IMR-90 (cell line): ENCODE data around the gene CCND3. TPM values are rescaled to one million over a fixed set of nuclear protein-coding genes. Genes with fewer than 3 reads are reported as not detected.
A peak's percentile ranks its signal among the peaks of the same experiment; 100 is the strongest.

Experiments used
- ATAC-seq: fragments of 200-7000 bp; cut with Tn5 transposase; 2 replicates; pipeline ENCODE4 v1.9.1; 2020; ENCODE audit warnings: low read depth, mild to moderate bottlenecking, moderate library complexity
- BruUV-seq: library from RNA; stranded (reverse); fragments of 400-500 nt; replicated peaks from 2 replicates; lab custom pipeline; 2021; lab: Mats Ljungman, UMichigan
- CTCF ChIA-PET: fragments of 300-600 bp; formaldehyde crosslinking; extraction: SDS; loops from one replicate; lab custom pipeline; 2021; ENCODE audit warnings: antibody characterized with exemption; lab: Yijun Ruan, JAX
- POLR2A ChIA-PET: fragments of 300-600 bp; sonication (Branson Sonifier 250); formaldehyde crosslinking; loops from one replicate; lab custom pipeline; 2022; ENCODE audit warnings: antibody characterized with exemption; ENCODE audit not compliant: unreplicated experiment; lab: Charles Lee
- DNase-seq: peaks from one replicate; pipeline ENCODE4 v3.0.0; 2013
- H2AFZ ChIP-seq: replicated peaks from 2 replicates; pipeline ENCODE3; 2013; ENCODE audit warnings: low read length, mild to moderate bottlenecking; ENCODE audit not compliant: poor library complexity
- H2AK5ac ChIP-seq: 2 replicates; pipeline ENCODE4 v1.6.1; 2013; ENCODE audit warnings: low read depth, low read length, inconsistent platforms
- H2AK9ac ChIP-seq: replicated peaks from 2 replicates; pipeline ENCODE3; 2013; ENCODE audit warnings: mild to moderate bottlenecking, low read depth, low read length, moderate library complexity; ENCODE audit not compliant: poor library complexity
- H2BK120ac ChIP-seq: 2 replicates; pipeline ENCODE4 v1.6.1; 2013; ENCODE audit warnings: low read depth, low read length, inconsistent platforms
- H2BK15ac ChIP-seq: 3 replicates; pipeline ENCODE4 v1.6.1; 2013; ENCODE audit warnings: low read depth, low read length, inconsistent platforms
- H2BK20ac ChIP-seq: 2 replicates; pipeline ENCODE4 v1.6.1; 2013; ENCODE audit warnings: low read depth, mild to moderate bottlenecking, inconsistent platforms, low read length, moderate library complexity
- H2BK5ac ChIP-seq: 2 replicates; pipeline ENCODE4 v1.6.1; 2013; ENCODE audit warnings: mild to moderate bottlenecking, low read depth, low read length, inconsistent platforms; ENCODE audit not compliant: poor library complexity, severe bottlenecking
- H3K14ac ChIP-seq: replicated peaks from 2 replicates; pipeline ENCODE4 v1.6.1; 2013; ENCODE audit warnings: low read depth, low read length, inconsistent platforms
- H3K18ac ChIP-seq: 2 replicates; pipeline ENCODE4 v1.6.1; 2013; ENCODE audit warnings: low read depth, low read length, control low read depth
- H3K23ac ChIP-seq: 2 replicates; pipeline ENCODE4 v1.6.1; 2013; ENCODE audit warnings: low read depth, low read length, inconsistent platforms
- H3K27ac ChIP-seq: 2 replicates; pipeline ENCODE4 v1.5.1; 2013; ENCODE audit warnings: mild to moderate bottlenecking, control low read depth, low read length; ENCODE audit not compliant: insufficient read depth
- H3K27me3 ChIP-seq: 2 replicates; pipeline ENCODE4 v1.6.1; 2013; ENCODE audit warnings: low read length; ENCODE audit not compliant: control insufficient read depth, insufficient read depth
- H3K36me3 ChIP-seq: 2 replicates; pipeline ENCODE4 v1.6.1; 2013; ENCODE audit warnings: low read length, mixed read lengths; ENCODE audit not compliant: control insufficient read depth, insufficient read depth
- H3K4ac ChIP-seq: 2 replicates; pipeline ENCODE4 v1.6.1; 2013; ENCODE audit warnings: low read depth, low read length, inconsistent platforms
- H3K4me1 ChIP-seq: 2 replicates; pipeline ENCODE4 v1.6.1; 2013; ENCODE audit warnings: low read length, mixed read lengths; ENCODE audit not compliant: control insufficient read depth, insufficient read depth
- H3K4me2 ChIP-seq: 2 replicates; pipeline ENCODE4 v1.6.1; 2013; ENCODE audit warnings: low read depth, mild to moderate bottlenecking, control low read depth, low read length, moderate library complexity
- H3K4me3 ChIP-seq: 2 replicates; pipeline ENCODE4 v1.5.1; 2013; ENCODE audit warnings: low read depth, mild to moderate bottlenecking, control low read depth, low read length, moderate library complexity; ENCODE audit not compliant: insufficient read depth
- H3K56ac ChIP-seq: 2 replicates; pipeline ENCODE4 v1.6.1; 2013; ENCODE audit warnings: low read length, inconsistent platforms; ENCODE audit not compliant: insufficient read depth; ENCODE audit errors: extremely low read depth
- H3K79me1 ChIP-seq, 2 experiments: 2 replicates each; pipeline ENCODE4 v1.6.1; 2013; ENCODE audit warnings: low read length in 2 of 2, inconsistent platforms in 1 of 2, low read depth in 1 of 2
- H3K9ac ChIP-seq: 2 replicates; pipeline ENCODE4 v1.6.1; 2013; ENCODE audit warnings: low read depth, low read length, control low read depth
- H3K9me1 ChIP-seq: 2 replicates; pipeline ENCODE4 v1.6.1; 2013; ENCODE audit warnings: low read length, inconsistent platforms; ENCODE audit not compliant: insufficient read depth
- H3K9me3 ChIP-seq: 2 replicates; pipeline ENCODE4 v1.6.1; 2013; ENCODE audit warnings: low read length; ENCODE audit not compliant: control insufficient read depth, insufficient read depth
- H4K20me1 ChIP-seq: 2 replicates; pipeline ENCODE4 v1.6.1; 2013; ENCODE audit warnings: low read length, inconsistent platforms; ENCODE audit not compliant: insufficient read depth
- H4K5ac ChIP-seq: 2 replicates; pipeline ENCODE4 v1.6.1; 2013; ENCODE audit warnings: mild to moderate bottlenecking, low read depth, low read length, control low read depth
- H4K8ac ChIP-seq, 2 experiments: 2 replicates each; pipeline ENCODE4 v1.6.1; 2013; ENCODE audit warnings: low read depth in 2 of 2, low read length in 2 of 2, control low read depth in 1 of 2, inconsistent platforms in 1 of 2
- H4K91ac ChIP-seq: 2 replicates; pipeline ENCODE4 v1.6.1; 2013; ENCODE audit warnings: low read depth, low read length, inconsistent platforms; ENCODE audit not compliant: insufficient read depth
- BHLHE40 ChIP-seq: fragments of 150-350 bp; IDR thresholded peaks from 2 replicates; pipeline ENCODE4 v1.6.1; 2016; ENCODE audit warnings: mild to moderate bottlenecking, low read depth, low read length
- CEBPB ChIP-seq: IDR thresholded peaks from 2 replicates; pipeline ENCODE4 v1.6.1; 2012; ENCODE audit warnings: low read depth, low read length, improper control_type of control experiment
- CHD1 ChIP-seq: IDR thresholded peaks from 2 replicates; pipeline ENCODE4 v1.6.1; 2012; ENCODE audit warnings: low read depth, low read length, improper control_type of control experiment
- CTCF ChIP-seq: conservative IDR thresholded peaks from 2 replicates; pipeline ENCODE4 v1.5.1; 2012; ENCODE audit warnings: mild to moderate bottlenecking, low read depth, low read length, improper control_type of control experiment
- ELK1 ChIP-seq: fragments of 150-350 bp; IDR thresholded peaks from 2 replicates; pipeline ENCODE4 v1.6.1; 2016; ENCODE audit warnings: low read depth, mild to moderate bottlenecking, low read length, moderate library complexity, borderline replicate concordance
- FOS ChIP-seq: fragments of 150-350 bp; IDR thresholded peaks from 2 replicates; pipeline ENCODE4 v1.6.1; 2016; ENCODE audit warnings: low read depth, low read length
- MAFK ChIP-seq: IDR thresholded peaks from 2 replicates; pipeline ENCODE4 v1.6.1; 2012; ENCODE audit warnings: low read depth, low read length, improper control_type of control experiment
- MAZ ChIP-seq: IDR thresholded peaks from 2 replicates; pipeline ENCODE4 v1.6.1; 2012; ENCODE audit warnings: low read depth, mild to moderate bottlenecking, low read length, improper control_type of control experiment, moderate library complexity, borderline replicate concordance
- MXI1 ChIP-seq: IDR thresholded peaks from 2 replicates; pipeline ENCODE4 v1.6.1; 2012; ENCODE audit warnings: low read depth, mild to moderate bottlenecking, low read length, moderate library complexity, borderline replicate concordance
- NFE2L2 ChIP-seq: fragments of 150-350 bp; IDR thresholded peaks from 2 replicates; pipeline ENCODE4 v1.6.1; 2016; ENCODE audit warnings: low read depth, mild to moderate bottlenecking, low read length
- POLR2A ChIP-seq: IDR thresholded peaks from 2 replicates; pipeline ENCODE4 v1.6.1; 2012; ENCODE audit warnings: mild to moderate bottlenecking, low read depth, low read length
- RAD21 ChIP-seq: IDR thresholded peaks from 2 replicates; pipeline ENCODE4 v1.6.1; 2012; ENCODE audit warnings: low read length, improper control_type of control experiment
- RFX5 ChIP-seq: IDR thresholded peaks from 2 replicates; pipeline ENCODE4 v1.8.0; 2012; ENCODE audit warnings: low read depth, mild to moderate bottlenecking, low read length, moderate library complexity
- SMC3 ChIP-seq: fragments of 150-350 bp; IDR thresholded peaks from 2 replicates; pipeline ENCODE4 v1.6.1; 2016; ENCODE audit warnings: low read depth, mild to moderate bottlenecking, antibody characterized with exemption, low read length, moderate library complexity
- USF2 ChIP-seq: fragments of 150-350 bp; IDR thresholded peaks from 2 replicates; pipeline ENCODE4 v1.6.1; 2017; ENCODE audit warnings: mild to moderate bottlenecking, antibody characterized with exemption, low read length, low read depth
- WGBS, 2 experiments: methylation state at CpG; one replicate each; pipeline versions ENCODE4 v1.1.5 to v1.1.7; 2013; ENCODE audit warnings: missing lambda C conversion rate in 2 of 2; ENCODE audit not compliant: insufficient read length in 1 of 2; ENCODE audit errors: extremely low coverage in 2 of 2; 5-methylcytosine and 5-hydroxymethylcytosine counted together
- dilution Hi-C: fragments of 300-500 bp; cut with HindIII; formaldehyde crosslinking; loops from one replicate; pipeline ENCODE4 v1.14.3; 2018; ENCODE audit warnings: low sequenced_read_pairs; ENCODE audit not compliant: unreplicated experiment
- in situ Hi-C: fragments of 300-500 bp; cut with MboI; formaldehyde crosslinking; loops from 3 replicates; pipeline ENCODE4 v1.14.3; 2019; ENCODE audit warnings: low sequenced_read_pairs, inconsistent platforms, mixed read lengths
- intact Hi-C: fragments of 100-400 bp; cut with micrococcal nuclease; formaldehyde crosslinking; loops from 2 replicates; pipeline ENCODE4 v1.10.0; 2022
- polyA plus RNA-seq, 3 experiments: library from polyadenylated mRNA; depleted of rRNA; stranded (reverse); fragments of >200 nt; gene quantifications; 2 replicates each; pipeline ENCODE4 v1.2.3, GENCODE V29; 2012; ENCODE audit warnings: low replicate concordance in 1 of 3
- total RNA-seq: library from RNA; depleted of rRNA; stranded (reverse); fragments of >200 nt; gene quantifications from 2 replicates; pipeline ENCODE4 v1.2.3, GENCODE V29; 2012

Gene CCND3
- total and polyA plus RNA-seq, 2 of the 4 experiments (the other 2 are of a cell fraction) = 19.2 to 61.9 TPM

- POLR2A ChIA-PET = no interaction called here
- Histone ChIP-seq H3K4me1 (peaks cover 12% of the 10 kb centered on the region), H3K27ac (no peak overlapping the region), H4K91ac (peak overlapping the region; percentile 74), H4K5ac (peak overlapping the region; percentile 35; the same call in 1 of the 2 replicates), H3K56ac (peak overlapping the region; percentile 8; the same call in 1 of the 2 replicates), H3K4ac (peak overlapping the region; percentile 75), H2BK20ac (peak overlapping the region; percentile 90), H3K9me3 (no peaks in the 10 kb centered on the region), H2BK5ac (peak overlapping the region; percentile 71), H3K4me3 (no peak overlapping the region), H3K36me3 (no peaks in the 10 kb centered on the region), H4K8ac (peak overlapping the region; percentile 33 to 35; a peak in 3 of 4 replicates), H3K14ac (peak overlapping the region; percentile 63), H4K20me1 (no peaks in the 10 kb centered on the region), H3K79me1 (no peaks in the 10 kb centered on the region), H3K4me2 (no peak overlapping the region), H2BK15ac (peak overlapping the region; percentile 88), H3K27me3 (no peaks in the 10 kb centered on the region), H3K18ac (peak overlapping the region; percentile 49; the same call in 1 of the 2 replicates), H2AK5ac (peak overlapping the region; percentile 21; the same call in 1 of the 2 replicates), H3K9me1 (peaks cover 23% of the 10 kb centered on the region), H3K23ac (peak overlapping the region; percentile 28), H2AFZ (no peak overlapping the region), H3K9ac (no peak overlapping the region), H2BK120ac (peak overlapping the region; percentile 88), H2AK9ac (no peak overlapping the region)
- WGBS, 2 experiments = 90% methylated on average over 2 of the region's 5 CpGs; no CpG with 5 or more reads in 1 of the 2 experiments
- intact Hi-C loops (no loop called here), in situ Hi-C loops (no loop called here), dilution Hi-C loops (no loop called here)
- CTCF ChIA-PET = no interaction called here
- ATAC-seq (no peak), DNase-seq (no peak)
- no TSS peak for BruUV-seq
- TF ChIP-seq FOS = no peak
- TF ChIP-seq RFX5 = no peak
- no peak for TF ChIP-seq CHD1
- no peak for TF ChIP-seq MAZ
- TF ChIP-seq NFE2L2 = no peak
- no peak for TF ChIP-seq SMC3
- no peak for TF ChIP-seq POLR2A
- no peak for TF ChIP-seq CEBPB
- TF ChIP-seq ELK1 = no peak
- no peak for TF ChIP-seq CTCF
- TF ChIP-seq RAD21 = no peak
- no peak for TF ChIP-seq MAFK
- TF ChIP-seq BHLHE40 = no peak
- TF ChIP-seq MXI1 = no peak
- no peak for TF ChIP-seq USF2
Observed at GRCh38 chr6:41966214-41966920, 24.8 kb upstream of the CCND3 start.
